HG02610 (cell line): Measurements from ENCODE around the gene ZFAND5.

ENCODE experiments used
- ATAC-seq: cut with Tn5 transposase; IDR thresholded peaks from one replicate; pipeline ENCODE4 v1.9.1; 2021; ENCODE audit warnings: mild to moderate bottlenecking, moderate library complexity; ENCODE audit not compliant: unreplicated experiment

ZFAND5 gene

GRCh38 chr9:72363236-72363635 lies 1.8 kb downstream of the ZFAND5 start:
- ATAC-seq, result no peak

- peak; percentile 34 for ATAC-seq
Measured at GRCh38 chr9:72362680-72363139, 2.3 kb downstream of the ZFAND5 start.

GRCh38 chr9:72362118-72362531 lies 2.9 kb downstream of the ZFAND5 start:
- ATAC-seq, result no peak

DNA sequence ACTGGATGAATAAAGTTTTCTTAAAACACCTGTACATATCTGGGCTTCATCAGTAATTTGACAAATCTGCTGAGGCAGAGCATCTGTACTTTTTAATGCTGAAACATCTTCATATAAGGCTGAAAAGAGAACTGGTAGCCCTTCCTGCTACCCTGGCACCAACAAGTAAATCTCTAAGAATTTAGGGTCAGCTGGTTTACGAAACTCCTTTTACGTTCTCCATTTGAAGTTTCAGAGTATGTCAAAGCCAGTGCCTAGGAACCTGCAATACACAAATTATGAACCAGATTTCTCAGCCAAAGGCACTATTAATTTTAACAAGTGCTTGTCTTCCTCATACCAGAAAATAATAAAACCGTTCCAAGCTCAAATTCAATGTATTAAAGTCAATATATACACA lies 3.8 kb downstream of the ZFAND5 start:
- ATAC-seq, result no peak

GRCh38 chr9:72360324-72360723 lies 4.7 kb downstream of the ZFAND5 start:
- ATAC-seq, result no peak

- ATAC-seq, result no peak
Measured at GRCh38 chr9:72356041-72356582, 8.9 kb downstream of the ZFAND5 start.

GRCh38 chr9:72355153-72355552 lies 9.9 kb downstream of the ZFAND5 start:
- no peak for ATAC-seq

GRCh38 chr9:72354704-72355103 lies 10.3 kb downstream of the ZFAND5 start:
- ATAC-seq, result no peak

DNA sequence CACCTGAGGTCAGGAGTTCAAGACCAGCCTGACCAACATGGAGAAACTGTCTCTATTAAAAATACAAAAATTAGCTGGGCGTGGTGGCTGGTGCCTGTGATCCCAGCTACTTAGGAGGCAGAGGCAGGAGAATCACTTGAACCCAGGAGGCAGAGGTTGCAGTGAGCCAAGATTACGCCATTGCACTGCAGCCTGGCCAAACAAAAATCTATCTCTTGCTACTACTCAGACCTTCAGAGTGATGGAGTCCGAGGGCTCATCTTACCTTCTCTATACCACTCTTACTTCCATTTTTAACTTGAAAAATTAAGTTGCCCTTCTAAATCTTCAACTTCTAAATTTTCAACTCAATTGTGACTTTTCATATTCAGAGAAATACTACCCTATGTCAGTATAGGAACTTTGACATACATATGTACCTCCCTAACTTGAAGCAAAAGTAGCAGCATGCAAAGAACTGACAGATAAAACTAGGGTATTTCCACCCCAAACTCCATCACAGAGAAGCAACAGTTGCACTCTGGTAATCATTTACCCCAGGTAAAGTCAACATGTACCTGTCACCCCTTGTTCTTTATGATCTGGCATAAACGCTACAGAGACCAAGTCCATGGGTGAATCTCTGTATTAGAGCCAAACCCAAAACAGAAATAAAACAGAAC lies 11.4 kb downstream of the ZFAND5 start:
- no peak for ATAC-seq

GRCh38 chr9:72352911-72353388 lies 12.1 kb downstream of the ZFAND5 start:
- no peak for ATAC-seq

DNA sequence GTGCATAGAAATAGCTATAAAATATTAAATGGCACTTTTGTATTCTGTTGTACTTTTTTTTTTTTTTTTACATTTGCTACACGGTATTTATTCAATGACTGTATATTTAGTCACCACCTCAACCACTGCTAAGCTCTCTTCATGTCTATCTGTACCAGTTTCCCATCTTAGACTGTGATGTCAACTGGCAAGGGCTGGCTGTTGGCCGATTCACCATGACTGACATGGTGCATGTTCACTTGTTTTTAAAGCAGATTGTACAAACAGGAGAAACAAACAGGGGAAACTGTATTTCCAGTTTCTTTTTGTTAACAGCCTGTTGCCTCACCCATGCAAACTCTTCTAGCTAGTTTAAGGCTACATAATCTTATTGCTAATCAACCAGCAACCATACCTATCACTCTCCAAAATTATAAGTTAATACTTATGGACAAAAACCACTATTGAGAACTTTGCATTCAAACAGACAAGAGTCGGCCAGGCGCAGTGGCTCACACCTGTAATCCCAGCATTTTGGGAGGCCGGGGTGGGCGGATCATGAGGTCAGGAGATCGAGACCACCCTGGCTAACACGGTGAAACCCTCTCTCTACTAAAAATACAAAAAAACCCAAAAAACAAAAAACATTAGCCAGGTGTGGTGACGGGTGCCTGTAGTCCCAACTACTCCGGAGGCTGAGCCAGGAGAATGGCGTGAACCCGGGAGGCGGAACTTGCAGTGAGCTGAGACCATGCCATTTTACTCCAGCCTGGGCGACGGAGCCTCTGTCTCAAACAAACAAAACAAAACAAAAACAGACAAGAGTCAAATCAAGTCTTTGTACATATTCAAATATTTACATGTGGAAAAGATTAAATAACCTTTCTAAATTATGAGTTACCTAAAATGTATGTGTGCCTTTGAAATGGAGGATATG lies 13.2 kb downstream of the ZFAND5 start:
- no peak for ATAC-seq

DNA sequence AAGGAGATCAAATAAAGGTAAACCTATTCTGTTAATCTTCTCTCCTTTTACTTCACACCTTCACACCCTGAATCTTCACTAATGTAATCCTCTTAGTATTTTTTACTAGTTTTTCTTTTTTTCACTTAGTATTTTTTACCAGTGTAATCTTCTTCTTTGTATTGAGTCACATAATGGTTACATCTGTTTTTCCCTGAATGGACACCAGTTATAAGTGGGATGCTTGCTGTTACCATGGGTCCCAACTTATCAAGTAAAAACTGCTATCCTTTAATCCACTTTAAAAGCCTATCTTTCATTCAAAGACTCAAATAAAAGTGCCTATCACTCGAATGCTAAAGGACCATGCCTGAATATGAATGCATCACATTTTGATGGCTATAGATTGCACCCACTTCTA lies 15.1 kb downstream of the ZFAND5 start:
- ATAC-seq, result no peak

GRCh38 chr9:72349240-72349639 lies 15.8 kb downstream of the ZFAND5 start:
- ATAC-seq, result no peak

DNA sequence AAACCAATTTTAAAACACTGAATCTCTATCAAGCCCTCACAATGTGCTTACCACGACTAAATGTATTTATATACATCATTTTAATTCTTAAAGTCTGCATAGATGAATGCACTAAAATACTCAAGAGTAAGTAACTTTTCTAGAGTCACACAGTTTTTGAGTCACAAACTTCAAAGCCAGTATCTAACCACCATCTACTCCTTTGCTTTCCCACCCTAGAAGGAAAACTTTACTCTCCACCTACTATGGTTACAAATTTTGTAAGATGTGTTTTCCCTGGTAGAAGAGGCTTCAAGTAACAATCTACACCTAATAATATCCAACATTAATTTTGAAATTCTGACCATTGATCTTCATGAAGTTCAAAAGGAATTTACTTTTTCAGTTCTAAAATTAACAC lies 18.7 kb downstream of the ZFAND5 start:
- ATAC-seq, result no peak

GRCh38 chr9:72338631-72339030 lies 26.4 kb downstream of the ZFAND5 start:
- no peak for ATAC-seq

GRCh38 chr9:72337286-72337685 lies 27.7 kb downstream of the ZFAND5 start:
- no peak for ATAC-seq

- ATAC-seq, result no peak
Measured at GRCh38 chr9:72334658-72335337, 30.2 kb downstream of the ZFAND5 start.

DNA sequence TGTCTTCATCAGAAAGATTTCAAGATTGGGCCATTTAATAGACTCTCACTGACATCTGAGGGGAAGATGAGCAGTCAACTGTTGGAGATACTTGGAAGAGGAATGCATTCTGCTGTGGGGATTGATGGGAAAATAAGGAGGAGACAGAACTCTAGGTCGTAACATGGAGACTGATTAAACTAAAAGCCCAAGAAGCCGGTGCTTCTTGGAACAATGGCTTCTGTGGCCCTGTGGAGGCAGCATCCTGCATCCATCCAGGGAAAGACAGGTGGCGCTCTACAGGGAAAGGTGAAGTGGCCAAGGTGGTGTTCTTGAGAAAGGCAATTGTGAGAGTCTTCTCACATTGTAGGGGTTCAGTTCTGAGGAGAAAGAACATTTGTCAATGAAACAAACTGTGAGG lies 31.3 kb downstream of the ZFAND5 start:
- no peak for ATAC-seq

DNA sequence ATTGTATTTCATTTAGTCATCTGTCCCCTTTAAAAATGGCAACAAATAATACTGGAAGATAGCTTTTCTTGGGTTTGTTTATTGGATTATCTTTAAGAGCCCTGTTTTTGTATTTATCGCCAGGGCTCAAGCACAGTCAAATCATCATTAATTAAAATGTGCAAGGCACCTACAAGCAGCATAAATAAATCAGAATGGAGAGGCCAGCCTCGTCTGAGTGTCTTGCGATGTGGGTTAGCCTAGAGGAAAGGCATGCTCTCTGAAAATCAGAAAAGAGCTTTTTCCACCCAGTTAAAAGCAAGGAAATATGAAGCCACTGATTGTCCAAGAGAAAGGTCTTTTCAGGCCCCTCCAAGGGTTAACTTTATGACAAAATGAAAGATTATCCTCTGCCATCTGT lies 31.8 kb downstream of the ZFAND5 start:
- ATAC-seq, result no peak

- ATAC-seq, result no peak
Measured at GRCh38 chr9:72332351-72332750, 32.7 kb downstream of the ZFAND5 start.

DNA sequence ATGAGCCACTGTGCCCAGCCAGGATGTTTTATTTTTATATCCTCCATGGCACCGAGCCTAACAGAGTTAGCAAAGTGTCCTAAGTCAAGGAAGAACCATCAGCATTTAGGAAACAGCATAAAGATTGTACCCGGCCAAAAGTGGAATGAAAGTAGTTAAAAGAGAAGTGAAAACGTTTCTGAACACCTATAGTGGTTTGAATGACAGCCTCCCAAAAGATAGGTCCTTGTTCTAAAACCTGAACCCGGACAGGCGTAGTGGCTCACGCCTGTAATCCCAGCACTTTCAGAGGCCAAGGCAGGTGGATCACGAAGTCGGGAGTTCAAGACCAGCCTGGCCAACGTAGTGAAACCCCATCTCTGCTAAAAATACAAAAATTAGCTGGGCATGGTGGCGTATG lies 37.4 kb downstream of the ZFAND5 start:
- ATAC-seq, result no peak
